HCEC 1CT (cell line): ENCODE data around the gene TFDP1.

Source experiments
- DNase-seq: peaks from one replicate; pipeline ENCODE4 v3.0.0-alpha.2; 2017

The TFDP1 gene

DNA sequence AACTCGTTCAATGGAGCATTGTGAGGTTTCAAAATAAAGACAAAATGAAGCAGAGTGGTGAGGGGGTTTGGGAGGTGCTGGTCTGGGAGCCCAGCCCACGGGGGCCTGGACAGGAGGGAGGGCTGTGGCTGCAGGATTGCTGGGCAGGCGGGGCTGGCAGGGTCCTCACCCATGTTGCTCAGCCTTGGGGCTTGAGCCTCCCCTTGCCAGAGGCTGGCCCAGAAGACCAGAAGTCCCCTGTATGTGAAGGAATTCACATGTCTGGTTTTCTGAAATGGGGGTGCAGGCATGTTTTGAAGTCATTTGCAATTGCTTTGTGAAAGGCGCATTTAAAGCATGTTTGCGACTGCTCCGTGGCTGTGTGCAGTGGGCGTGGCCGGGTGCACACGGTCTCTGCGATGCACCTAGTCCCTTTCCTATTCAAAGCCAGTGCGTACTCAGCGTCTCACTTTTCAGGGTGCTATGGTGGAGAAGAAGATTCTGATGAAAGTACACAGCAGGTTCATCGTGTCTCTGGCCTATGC is 84.7 kb downstream of the TFDP1 start:
- DNase-seq: no peak

- no peak for DNase-seq
These were observed 85.3 kb downstream of the TFDP1 start for GRCh38 chr13:113669755-113670341.

- no peak for DNase-seq
These were observed 86.0 kb downstream of the TFDP1 start for GRCh38 chr13:113670541-113670940.

GRCh38 chr13:113671066-113672001 is 86.8 kb downstream of the TFDP1 start:
- no peak for DNase-seq

DNA sequence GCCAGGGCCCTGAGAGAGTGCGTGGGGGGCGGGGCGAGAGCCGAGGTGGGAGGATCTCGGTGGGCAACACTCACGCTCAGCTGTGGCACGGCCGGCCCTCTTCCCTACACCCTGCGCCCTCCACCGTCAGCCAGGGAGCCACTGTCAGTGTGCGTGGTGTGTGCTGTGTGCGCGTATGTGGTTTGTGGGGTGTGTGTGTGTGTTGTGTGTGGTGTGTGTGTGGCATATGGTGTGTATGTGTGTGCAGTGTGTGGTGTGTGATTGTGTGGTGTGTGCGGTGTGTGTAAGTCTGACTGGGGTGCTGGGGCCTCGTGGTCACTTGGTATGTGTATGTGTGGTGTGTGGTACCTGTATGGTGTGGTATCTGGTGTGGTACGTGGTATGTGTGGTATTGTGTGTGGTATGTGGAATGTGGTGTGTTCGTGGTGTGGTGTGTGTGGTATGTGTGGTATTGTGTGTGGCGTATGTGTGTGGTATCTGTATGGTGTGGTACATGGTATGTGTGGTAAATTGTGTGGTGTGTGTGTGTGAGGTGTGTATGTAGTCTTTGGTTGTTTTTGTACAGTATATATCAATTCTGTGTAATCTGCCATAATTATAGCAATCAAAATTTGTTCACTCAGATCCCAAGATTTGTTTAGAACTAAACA is 87.6 kb downstream of the TFDP1 start:
- DNase-seq: no peak
